Activated CD4-positive, alpha-beta T cell treated with anti-CD3 and anti-CD28 coated beads, Interleukin-2, amount 50 U/mL, for 48 hours (primary cell): ENCODE data around the gene TSPEAR.
"Not testable (repeated sequence)": the region's sequence is repeated elsewhere in the genome, so short reads cannot be mapped to it uniquely, and the experiment has no call there.

Experiments used
- DNase-seq, 2 experiments: peaks; one replicate each; pipeline ENCODE4 v3.0.0-alpha.2; 2020

Gene TSPEAR

GRCh38 chr21:44564099-44564498 is 147.3 kb downstream of the TSPEAR start:
- no peak for DNase-seq

- no peak for DNase-seq
Observed at GRCh38 chr21:44558695-44559094, 152.7 kb downstream of the TSPEAR start, which contains the start of gene KRTAP10-3. Gene KRTAP10-3, minus strand, starts transcription at chr21:44558795. Its CDS starts 80 bp downstream, at chr21:44558715.

GRCh38 chr21:44558329-44558675 is 153.1 kb downstream of the TSPEAR start:
- not testable (repeated sequence) for DNase-seq

GRCh38 chr21:44557491-44558328 is 153.7 kb downstream of the TSPEAR start:
- DNase-seq: no peak

GRCh38 chr21:44556879-44557278 is 154.5 kb downstream of the TSPEAR start:
- DNase-seq: no peak

- no peak for DNase-seq
Observed at GRCh38 chr21:44555200-44555875, 156.0 kb downstream of the TSPEAR start.

- no peak for DNase-seq
Observed at GRCh38 chr21:44552681-44553080, 158.7 kb downstream of the TSPEAR start.

GRCh38 chr21:44552136-44552535 is 159.2 kb downstream of the TSPEAR start:
- no peak for DNase-seq

GRCh38 chr21:44551340-44551961 is 159.9 kb downstream of the TSPEAR start, which contains the start of gene KRTAP10-2:
Gene KRTAP10-2, minus strand, starts transcription at chr21:44551505. Its CDS starts 47 bp downstream, at chr21:44551458.
- DNase-seq: no peak

GRCh38 chr21:44550807-44551206 is 160.6 kb downstream of the TSPEAR start:
- DNase-seq: no peak

- not testable (repeated sequence) for DNase-seq
Observed at GRCh38 chr21:44550285-44550684, 161.1 kb downstream of the TSPEAR start.

- no peak for DNase-seq
Observed at GRCh38 chr21:44549525-44550211, 161.7 kb downstream of the TSPEAR start.

- no peak for DNase-seq
Observed at GRCh38 chr21:44548922-44549321, 162.4 kb downstream of the TSPEAR start.

GRCh38 chr21:44548381-44548780 is 163.0 kb downstream of the TSPEAR start:
- no peak for DNase-seq

- DNase-seq: peak; percentile 18 to 25
Observed at GRCh38 chr21:44547656-44548331, 163.6 kb downstream of the TSPEAR start.

- DNase-seq: no peak
Observed at GRCh38 chr21:44544566-44544965, 166.8 kb downstream of the TSPEAR start.

GRCh38 chr21:44542716-44543115 is 168.7 kb downstream of the TSPEAR start:
- DNase-seq: no peak

GRCh38 chr21:44540741-44541288 is 170.6 kb downstream of the TSPEAR start:
- no peak for DNase-seq

- DNase-seq: no peak
Observed at GRCh38 chr21:44539991-44540666, 171.2 kb downstream of the TSPEAR start, which contains the start of gene KRTAP10-1. Gene KRTAP10-1, minus strand, starts transcription at chr21:44540195. Its CDS starts 45 bp downstream, at chr21:44540150.

GRCh38 chr21:44539046-44539445 is 172.3 kb downstream of the TSPEAR start:
- DNase-seq: no peak
